K562 (cell line): ENCODE data around the gene SSR2.

Experiments
- CEBPB ChIP-seq: fragments of 450-650 bp; IDR thresholded peaks from 2 replicates; pipeline ENCODE4 v1.6.1; 2016; ENCODE audit warnings: missing genetic modification characterization, missing compliant biosample characterization
- CREBBP ChIP-seq: IDR thresholded peaks from one replicate; pipeline ENCODE4 v1.6.1; 2012; ENCODE audit warnings: low read depth, mild to moderate bottlenecking, control low read depth, inconsistent platforms, low read length
- CTCF ChIP-seq, 3 experiments: IDR thresholded peaks in 2 of 3; conservative IDR thresholded peaks in 1 of 3; 2 replicates each; pipeline ENCODE4 v1.5.1; 2011 to 2012; ENCODE audit warnings: low read length in 3 of 3, mild to moderate bottlenecking in 3 of 3, control low read depth in 2 of 3, improper control_type of control experiment in 1 of 3, inconsistent platforms in 1 of 3, low read depth in 1 of 3, mixed read lengths in 1 of 3, moderate library complexity in 1 of 3; ENCODE audit not compliant: insufficient read depth in 2 of 3
- FIP1L1 ChIP-seq: fragments of 200-400 bp; formaldehyde crosslinking; IDR thresholded peaks from 2 replicates; pipeline ENCODE4 v1.6.1; 2018; ENCODE audit warnings: mild to moderate bottlenecking, low read depth, low read length; ENCODE audit not compliant: poor library complexity, severe bottlenecking
- GABPA ChIP-seq: fragments of 200-800 bp; sonication (Bioruptor generic); conservative IDR thresholded peaks from 2 replicates; pipeline ENCODE4 v1.6.1; 2016; ENCODE audit warnings: low read depth, missing genetic modification characterization, missing compliant biosample characterization
- HDAC2 ChIP-seq: fragments of 450-650 bp; IDR thresholded peaks from 2 replicates; pipeline ENCODE4 v1.6.1; 2016; ENCODE audit warnings: mild to moderate bottlenecking
- HSF4 ChIP-seq: fragments of 250-450 bp; sonication (Bioruptor Pico); IDR thresholded peaks from 2 replicates; pipeline ENCODE4 v2.1.2; 2022; ENCODE audit warnings: mild to moderate bottlenecking, moderate library complexity, borderline replicate concordance
- MAX ChIP-seq: sonication (generic); formaldehyde crosslinking; IDR thresholded peaks from 2 replicates; pipeline ENCODE4 v1.9.0; 2022; ENCODE audit warnings: mild to moderate bottlenecking, missing genetic modification reagents
- POLR2A ChIP-seq: fragments of 450-650 bp; conservative IDR thresholded peaks from 2 replicates; pipeline ENCODE4 v1.6.1; 2016
- TAF1 ChIP-seq: IDR thresholded peaks from 2 replicates; pipeline ENCODE4 v1.6.1; 2011; ENCODE audit warnings: mild to moderate bottlenecking, low read length, moderate library complexity; ENCODE audit not compliant: insufficient read depth, control insufficient read depth, severe bottlenecking; ENCODE audit errors: extremely low read depth
- ZBTB12 ChIP-seq: fragments of 250-450 bp; sonication (Bioruptor Pico); IDR thresholded peaks from 2 replicates; pipeline ENCODE4 v1.4.0; 2020
- ZNF589 ChIP-seq: fragments of 200-800 bp; sonication (Bioruptor generic); IDR thresholded peaks from 2 replicates; pipeline ENCODE4 v1.6.1; 2016; ENCODE audit warnings: low read depth, missing genetic modification characterization, missing compliant biosample characterization
- ZNF764 ChIP-seq: fragments of 250-450 bp; sonication (Bioruptor Pico); IDR thresholded peaks from 2 replicates; pipeline ENCODE4 v1.4.0; 2020; ENCODE audit warnings: low read depth, mild to moderate bottlenecking, moderate library complexity
- ZNF780A ChIP-seq: fragments of 250-450 bp; sonication (Bioruptor Pico); IDR thresholded peaks from 2 replicates; pipeline ENCODE4 v1.5.0; 2021; ENCODE audit warnings: mild to moderate bottlenecking

GRCh38 chr1:155977690-155978324 is 42.9 kb downstream of the SSR2 start:
- TF ChIP-seq MAX (CRISPR knock-in tag) = no peak
- TF ChIP-seq ZNF764 (CRISPR knock-in tag) = no peak
- no peak for TF ChIP-seq CTCF (IDR thresholded peaks at IDR 0.05 in 2 of 3, conservative IDR thresholded peaks at IDR 0.05 in 1 of 3; ENCODE audit: insufficient read depth in 2 of 3, low read depth in 1 of 3, low read length in 3 of 3)
- no peak for TF ChIP-seq HSF4
- no peak for TF ChIP-seq POLR2A
- no peak for TF ChIP-seq GABPA (tag)
- no peak for TF ChIP-seq FIP1L1
- no peak for TF ChIP-seq CREBBP
- no peak for TF ChIP-seq HDAC2
- no peak for TF ChIP-seq ZNF589
- no peak for TF ChIP-seq ZNF780A (CRISPR knock-in tag)
- TF ChIP-seq ZBTB12 = no peak
- no peak for TF ChIP-seq TAF1
- no peak for TF ChIP-seq CEBPB (tag)
